Peyer's patch (tissue), 4 donors: ENCODE results near the gene PDZD8.

Source experiments
- POLR2A ChIP-seq, 2 donors: fragments of 450-650 bp; IDR thresholded peaks; one replicate each; pipeline ENCODE4 v1.5.1; 2017; ENCODE audit warnings: antibody characterized with exemption in 2 of 2, mild to moderate bottlenecking in 2 of 2, moderate library complexity in 2 of 2
- TF ChIP-seq, protein P1 (sequence below), 6 experiments: fragments of 450-650 bp in 4 of 6; fragments of 200-600 bp in 2 of 6; sonication (generic) in 1 of 6; IDR thresholded peaks; one replicate each; pipeline ENCODE4 v1.5.1; 2017 to 2019; ENCODE audit warnings: antibody characterized with exemption in 6 of 6, mild to moderate bottlenecking in 3 of 6, moderate library complexity in 1 of 6

DNA sequence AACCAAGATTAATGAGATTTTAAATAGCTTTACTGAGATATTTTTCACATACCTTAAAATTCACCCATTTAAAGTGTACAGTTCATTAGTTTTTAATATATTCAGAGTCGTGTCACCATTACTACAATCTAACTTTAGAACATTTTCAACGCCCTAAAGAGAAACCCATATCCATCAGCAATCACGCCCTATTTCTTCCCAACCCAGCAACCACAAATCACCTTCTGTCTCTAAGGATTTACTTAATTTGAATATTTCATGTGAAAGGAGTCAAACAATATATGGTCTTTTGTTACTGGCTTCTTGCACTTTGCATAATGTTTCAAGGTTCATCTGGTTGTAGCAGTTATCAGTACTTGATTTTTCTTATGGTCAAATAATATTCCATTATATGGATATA lies 25.1 kb upstream of the PDZD8 start:
- no peak for TF ChIP-seq POLR2A (IDR thresholded peaks at IDR 0.05)
- TF ChIP-seq, protein P1, sequence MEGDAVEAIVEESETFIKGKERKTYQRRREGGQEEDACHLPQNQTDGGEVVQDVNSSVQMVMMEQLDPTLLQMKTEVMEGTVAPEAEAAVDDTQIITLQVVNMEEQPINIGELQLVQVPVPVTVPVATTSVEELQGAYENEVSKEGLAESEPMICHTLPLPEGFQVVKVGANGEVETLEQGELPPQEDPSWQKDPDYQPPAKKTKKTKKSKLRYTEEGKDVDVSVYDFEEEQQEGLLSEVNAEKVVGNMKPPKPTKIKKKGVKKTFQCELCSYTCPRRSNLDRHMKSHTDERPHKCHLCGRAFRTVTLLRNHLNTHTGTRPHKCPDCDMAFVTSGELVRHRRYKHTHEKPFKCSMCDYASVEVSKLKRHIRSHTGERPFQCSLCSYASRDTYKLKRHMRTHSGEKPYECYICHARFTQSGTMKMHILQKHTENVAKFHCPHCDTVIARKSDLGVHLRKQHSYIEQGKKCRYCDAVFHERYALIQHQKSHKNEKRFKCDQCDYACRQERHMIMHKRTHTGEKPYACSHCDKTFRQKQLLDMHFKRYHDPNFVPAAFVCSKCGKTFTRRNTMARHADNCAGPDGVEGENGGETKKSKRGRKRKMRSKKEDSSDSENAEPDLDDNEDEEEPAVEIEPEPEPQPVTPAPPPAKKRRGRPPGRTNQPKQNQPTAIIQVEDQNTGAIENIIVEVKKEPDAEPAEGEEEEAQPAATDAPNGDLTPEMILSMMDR (IDR thresholded peaks at IDR 0.05), result no peak
